Activated B cell treated with CpG ODN at 0.5 μM for 24 hours (primary cell): ENCODE results near the gene ATG4C. TPM values are rescaled to one million over a fixed set of nuclear protein-coding genes. Genes with fewer than 3 reads are reported as not detected.
A peak's percentile ranks its signal among the peaks of the same experiment; 100 is the strongest.

Experiments used
- ATAC-seq: fragments of 200-7000 bp; cut with Tn5 transposase; one replicate; pipeline ENCODE4 v1.10.0; 2021; ENCODE audit warnings: low read depth, mild to moderate bottlenecking, moderate library complexity
- CTCF ChIA-PET: fragments of 350-600 bp; sonication (Branson Sonifier 250); formaldehyde crosslinking; loops from one replicate; lab custom pipeline; 2021; ENCODE audit warnings: antibody characterized with exemption; lab: Charles Lee
- POLR2A ChIA-PET: fragments of 350-600 bp; sonication (Branson Sonifier 250); formaldehyde crosslinking; loops from one replicate; lab custom pipeline; 2021; ENCODE audit warnings: antibody characterized with exemption; lab: Charles Lee
- DNase-seq: peaks from one replicate; pipeline ENCODE4 v3.0.0; 2022
- H3K27ac Mint-ChIP-seq: one replicate; pipeline ENCODE4 v1.8.0; 2020; ENCODE audit warnings: mixed read lengths
- H3K27me3 Mint-ChIP-seq: one replicate; pipeline ENCODE4 v1.8.0; 2021; ENCODE audit warnings: mixed read lengths
- H3K36me3 Mint-ChIP-seq: one replicate; pipeline ENCODE4 v1.8.0; 2021; ENCODE audit warnings: low read depth, mixed read lengths
- H3K4me1 Mint-ChIP-seq: one replicate; pipeline ENCODE4 v1.8.0; 2021; ENCODE audit warnings: mixed read lengths
- H3K4me3 Mint-ChIP-seq: one replicate; pipeline ENCODE4 v1.8.0; 2020; ENCODE audit warnings: mild to moderate bottlenecking, mixed read lengths
- H3K9me3 Mint-ChIP-seq: one replicate; pipeline ENCODE4 v1.8.0; 2020; ENCODE audit warnings: mixed read lengths
- CTCF ChIP-seq: fragments of 200-600 bp; IDR thresholded peaks from one replicate; pipeline ENCODE4 v1.8.0; 2022; ENCODE audit warnings: antibody characterized with exemption, mild to moderate bottlenecking
- intact Hi-C: fragments of 100-400 bp; cut with micrococcal nuclease; formaldehyde crosslinking; loops from one replicate; pipeline ENCODE4 v1.15.1; 2024
- total RNA-seq: library from RNA; stranded (reverse); gene quantifications from 2 replicates; pipeline ENCODE4 v1.2.3, GENCODE V29; 2022

ATG4C gene
- total RNA-seq, 1 donor from 2014 or later, result 28.4 TPM

GRCh38 chr1:62836856-62837540 is 53.1 kb downstream of the ATG4C start:
- no peak for DNase-seq
- ChIA-PET POLR2A (interaction anchor here (0.7 kb wide), 1 partner anchor 36 kb away, joined by 3 read pairs; no protein-coding TSS in a partner anchor), CTCF (interaction anchor here (0.8 kb wide), 1 partner anchor 42 kb away, joined by 3 read pairs; no protein-coding TSS in a partner anchor)
- Mint-ChIP-seq H3K4me1 (peaks cover 3% of the 10 kb centered on the region), H3K27me3 (no peaks in the 10 kb centered on the region), H3K27ac (peak overlapping the region; percentile 9), H3K4me3 (no peak overlapping the region), H3K36me3 (peaks cover 27% of the 10 kb centered on the region), H3K9me3 (no peaks in the 10 kb centered on the region)
- ATAC-seq, result no peak
- TF ChIP-seq CTCF, result no peak
- intact Hi-C loops, result no loop called here

- Mint-ChIP-seq H3K4me3 (no peak overlapping the region), H3K4me1 (peaks cover 3% of the 10 kb centered on the region), H3K9me3 (no peaks in the 10 kb centered on the region), H3K27ac (no peak overlapping the region), H3K27me3 (no peaks in the 10 kb centered on the region), H3K36me3 (peaks cover 22% of the 10 kb centered on the region)
- ChIA-PET POLR2A (no interaction called here), CTCF (interaction anchor here (0.8 to 1.7 kb wide), 6 partner anchors 11 to 698 kb away, joined by 3 to 5 read pairs (median 4); no protein-coding TSS in a partner anchor)
- no peak for TF ChIP-seq CTCF
- ATAC-seq (no peak), DNase-seq (no peak)
- intact Hi-C loops, result loop anchor here (2.0 to 5.0 kb wide), 3 partner anchors 38 to 333 kb away; no protein-coding TSS in a partner anchor
Measured at GRCh38 chr1:62840555-62840954, 56.6 kb downstream of the ATG4C start.

- no peak for DNase-seq
- Mint-ChIP-seq H3K4me3 (no peak overlapping the region), H3K27me3 (no peaks in the 10 kb centered on the region), H3K36me3 (peaks cover 19% of the 10 kb centered on the region), H3K9me3 (no peaks in the 10 kb centered on the region), H3K4me1 (peaks cover 3% of the 10 kb centered on the region), H3K27ac (no peak overlapping the region)
- intact Hi-C loops, result loop anchor here (1.0 to 5.0 kb wide), 6 partner anchors 39 to 697 kb away; partner anchors contain the start of gene ATG4C
- TF ChIP-seq CTCF, result peak; percentile 31
- CTCF ChIA-PET, result interaction anchor here (0.6 to 2.0 kb wide), 24 partner anchors 8 to 696 kb away, joined by 3 to 12 read pairs (median 3); no protein-coding TSS in a partner anchor
- ATAC-seq, result peak; percentile 49
- POLR2A ChIA-PET, result interaction anchor here (0.7 to 1.4 kb wide), 2 partner anchors 41 to 58 kb away, joined by 3 read pairs; partner anchors contain the start of gene ATG4C
Measured at GRCh38 chr1:62841587-62842169, 57.7 kb downstream of the ATG4C start.

- DNase-seq (no peak), ATAC-seq (no peak)
- TF ChIP-seq CTCF, result no peak
- H3K27me3 Mint-ChIP-seq, result no peaks in the 10 kb centered on the region
- H3K4me1 Mint-ChIP-seq, result peaks cover 2% of the 10 kb centered on the region
- CTCF ChIA-PET, result no interaction called here
- H3K9me3 Mint-ChIP-seq, result no peaks in the 10 kb centered on the region
- peaks cover 12% of the 10 kb centered on the region for H3K36me3 Mint-ChIP-seq
- H3K27ac Mint-ChIP-seq, result no peak overlapping the region
- POLR2A ChIA-PET, result no interaction called here
- intact Hi-C loops, result loop anchor here (5.0 kb wide), 2 partner anchors 42 to 337 kb away; no protein-coding TSS in a partner anchor
- no peak overlapping the region for H3K4me3 Mint-ChIP-seq
Measured at GRCh38 chr1:62844030-62844429, 60.1 kb downstream of the ATG4C start.

- intact Hi-C loops, result no loop called here
- ChIA-PET CTCF (interaction anchor here (0.8 to 1.2 kb wide), 2 partner anchors 16 to 338 kb away, joined by 3 to 4 read pairs; no protein-coding TSS in a partner anchor), POLR2A (interaction anchor here (0.7 kb wide), 1 partner anchor 43 kb away, joined by 4 read pairs; no protein-coding TSS in a partner anchor)
- no peaks in the 10 kb centered on the region for H3K4me1 Mint-ChIP-seq
- no peak for TF ChIP-seq CTCF
- H3K27me3 Mint-ChIP-seq, result no peaks in the 10 kb centered on the region
- H3K36me3 Mint-ChIP-seq, result peaks cover 35% of the 10 kb centered on the region
- ATAC-seq (no peak), DNase-seq (no peak)
- H3K27ac Mint-ChIP-seq, result no peak overlapping the region
- H3K9me3 Mint-ChIP-seq, result no peaks in the 10 kb centered on the region
- no peak overlapping the region for H3K4me3 Mint-ChIP-seq
Measured at GRCh38 chr1:62849031-62849430, 65.1 kb downstream of the ATG4C start.
